ENCODE results near the gene CCDC102A. TPM values are rescaled to one million over a fixed set of nuclear protein-coding genes. Genes with fewer than 3 reads are reported as not detected.
A peak's percentile ranks its signal among the peaks of the same experiment; 100 is the strongest.
"Not testable (repeated sequence)": the region's sequence is repeated elsewhere in the genome, so short reads cannot be mapped to it uniquely, and the experiment has no call there.

CCDC102A gene
- 12.2 TPM for polyA plus RNA-seq (ENCODE audit: insufficient read length)

DNA sequence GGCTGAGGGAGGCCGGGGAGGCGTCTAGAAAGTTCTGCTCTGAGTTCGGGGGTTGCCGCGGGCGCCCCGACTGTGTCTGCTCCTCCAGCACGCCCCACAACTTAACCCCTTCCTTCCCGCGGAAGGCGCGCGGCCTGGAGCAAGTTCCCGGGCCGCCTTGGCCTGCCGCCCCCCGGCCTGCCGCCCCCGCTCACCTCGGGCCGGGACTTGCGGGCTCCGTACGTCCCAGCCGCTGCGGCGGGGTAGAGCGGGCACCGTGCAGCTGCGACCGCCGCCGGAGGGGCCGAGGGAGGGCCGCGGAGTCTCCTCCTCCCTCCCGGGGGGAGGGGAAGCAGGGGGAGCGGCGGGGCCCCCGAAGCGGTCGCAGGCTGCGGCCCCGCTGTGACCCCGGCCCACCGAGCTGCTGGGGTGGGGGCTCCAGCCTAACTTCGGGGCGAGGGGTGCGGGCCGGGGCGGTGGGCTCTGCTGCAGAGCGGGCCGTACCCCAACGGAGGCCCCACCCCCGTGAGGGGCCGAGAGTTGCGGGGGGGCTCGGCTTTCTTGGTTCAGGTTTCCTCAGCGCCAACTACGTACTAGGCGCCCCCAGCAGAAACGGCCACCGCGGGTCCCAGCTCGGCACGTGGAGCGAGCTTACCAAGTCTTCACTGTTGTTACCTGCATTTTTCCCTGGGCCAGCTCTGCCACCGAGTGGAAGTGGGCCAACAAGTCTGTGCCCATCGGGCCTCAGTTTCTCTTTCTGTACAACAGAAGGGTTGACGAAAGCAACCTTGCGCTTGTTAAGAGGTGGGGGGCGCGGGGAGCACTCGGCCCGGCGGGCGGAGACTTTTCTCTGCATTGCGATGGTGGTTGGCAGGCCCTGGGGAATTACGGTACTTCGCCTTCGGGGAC is at the start of gene CCDC102A:
CCDC102A (minus strand) TSS at position 266 of the 888 bp plus-strand sequence. CDS start 7,394 bp downstream, outside the sequence.
- no peak for DNase-seq (ENCODE audit: low read depth)

DNA sequence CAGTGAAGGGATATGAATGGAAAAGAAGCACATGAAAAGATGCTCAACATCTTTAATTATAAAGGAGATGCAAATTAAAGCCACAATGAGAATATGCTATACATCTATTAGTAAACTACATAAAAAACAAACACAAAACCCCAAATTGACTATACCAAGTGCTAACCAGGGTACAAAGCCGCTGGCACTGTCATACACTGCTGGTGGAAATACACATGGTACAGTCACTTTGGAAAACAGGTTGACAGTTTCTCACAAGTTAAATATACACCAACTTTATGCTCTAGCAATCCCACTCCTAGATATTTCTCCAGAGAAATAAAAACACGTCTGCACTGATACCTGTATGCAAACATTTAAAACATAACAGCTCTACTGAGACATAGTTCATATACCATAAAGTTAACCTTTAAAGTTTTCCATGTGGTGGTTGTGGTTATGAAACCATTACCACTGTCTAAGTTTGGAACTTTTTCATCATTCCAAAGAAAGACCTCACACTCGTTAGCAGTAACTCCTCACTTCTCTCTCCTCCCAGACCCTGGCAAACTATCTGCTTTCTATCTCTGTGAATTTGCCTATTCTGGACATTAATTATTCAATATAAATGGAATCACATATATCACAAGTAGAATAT is 48.8 kb upstream of the CCDC102A start:
- no peak for DNase-seq (ENCODE audit: low read depth)

DNA sequence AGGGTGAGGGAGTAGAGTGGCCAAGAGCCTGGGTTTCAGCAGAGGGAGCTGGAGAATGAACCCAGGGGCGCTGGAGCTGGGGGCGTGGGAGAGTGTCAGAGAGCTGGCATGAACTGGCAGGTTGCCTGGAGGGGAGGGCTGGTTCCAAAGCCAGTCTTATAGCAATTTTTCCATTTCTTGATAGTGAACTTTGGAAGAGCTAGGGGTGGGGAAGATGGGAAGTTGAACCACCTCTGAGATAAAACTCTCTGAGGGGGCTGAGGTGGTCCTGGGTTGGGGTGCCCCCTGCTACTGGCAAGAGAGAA is 42.9 kb upstream of the CCDC102A start:
- DNase-seq (ENCODE audit: low read depth), result no peak

DNA sequence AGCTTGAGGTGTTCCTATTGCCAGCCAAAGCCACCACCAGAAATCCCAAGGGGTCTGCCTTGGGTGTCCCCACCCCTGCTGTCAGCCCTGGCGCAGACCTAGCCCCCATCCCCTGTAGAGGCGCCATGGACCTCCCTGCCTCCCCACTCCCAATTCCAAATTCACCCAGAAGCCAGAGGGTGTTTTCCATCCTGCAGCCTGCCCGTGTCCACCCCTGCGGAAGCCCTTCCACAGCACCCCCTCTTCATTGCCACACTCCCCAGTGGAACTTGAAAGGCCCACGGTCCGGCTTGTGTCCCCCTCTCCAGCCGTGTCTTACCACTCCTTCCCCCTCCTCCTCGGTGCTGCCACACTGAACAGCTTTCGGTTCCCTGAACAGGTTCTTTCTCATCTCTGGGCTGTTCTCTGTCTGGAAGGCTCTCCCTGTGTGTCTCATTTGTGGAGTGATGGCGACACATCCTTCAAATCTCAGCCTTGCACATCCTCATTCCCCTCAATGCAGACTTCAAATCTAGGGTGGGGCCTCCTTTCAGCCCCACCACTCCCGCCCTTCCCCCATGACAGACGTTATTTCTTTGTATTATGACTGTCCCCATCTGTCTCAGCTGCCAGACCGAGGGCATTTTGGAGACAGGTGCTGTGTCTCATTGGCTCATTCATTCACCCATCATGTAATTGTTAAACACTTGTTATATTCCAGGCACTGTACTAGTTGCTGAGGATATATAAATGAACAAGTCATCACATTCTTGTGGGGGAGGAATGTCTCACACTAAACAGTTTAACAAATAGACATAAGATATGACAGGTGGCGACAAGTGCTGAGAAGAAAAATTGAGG is 42.4 kb upstream of the CCDC102A start:
- no peak for DNase-seq (ENCODE audit: low read depth)

DNA sequence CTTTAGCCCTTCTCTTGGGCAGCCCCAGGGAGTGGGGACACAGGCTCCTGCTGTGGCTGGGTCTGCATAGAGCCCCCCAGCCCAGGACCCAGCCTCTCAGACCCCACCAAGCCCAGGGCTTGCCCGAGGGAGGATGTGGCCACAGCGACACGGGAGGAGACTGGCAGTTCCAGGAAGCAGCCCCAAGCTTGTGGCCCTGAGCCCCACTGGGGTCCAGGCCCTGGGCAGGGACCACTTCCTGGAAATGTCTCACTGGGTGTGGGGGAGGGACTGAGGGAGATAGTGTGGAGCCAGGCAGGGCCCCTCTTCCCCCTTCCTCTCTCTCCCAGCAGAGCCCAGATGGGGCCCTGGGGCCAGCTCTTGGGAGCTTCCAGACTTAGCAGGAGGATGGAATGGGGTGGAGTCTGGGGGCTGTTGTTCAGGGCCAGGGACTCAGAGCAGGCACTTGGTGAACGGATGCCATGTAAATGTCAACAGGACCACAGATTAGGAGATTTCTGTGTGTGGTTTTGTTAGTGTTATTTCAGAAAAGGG is 41.4 kb upstream of the CCDC102A start:
- DNase-seq (ENCODE audit: low read depth), result no peak

DNA sequence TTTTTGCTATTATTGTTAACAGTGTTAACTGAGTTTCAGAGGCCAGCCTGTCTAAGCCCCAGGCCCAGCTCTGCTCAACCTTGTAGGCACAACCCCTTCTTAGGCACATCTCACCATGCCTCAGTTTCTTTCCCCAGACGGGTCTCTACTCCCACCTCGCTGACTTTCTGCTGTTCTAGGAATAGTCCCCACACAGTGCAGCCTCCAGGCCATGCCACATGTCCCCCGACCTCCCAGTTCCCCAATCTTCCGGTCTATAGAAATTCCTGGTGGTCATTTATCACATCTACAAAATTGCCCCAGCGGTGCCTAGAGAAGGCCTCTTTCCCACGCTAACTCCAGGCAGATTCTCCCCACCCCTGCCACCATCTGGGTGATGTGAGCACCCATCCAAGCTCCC is 40.8 kb upstream of the CCDC102A start:
- no peak for DNase-seq (ENCODE audit: low read depth)

DNA sequence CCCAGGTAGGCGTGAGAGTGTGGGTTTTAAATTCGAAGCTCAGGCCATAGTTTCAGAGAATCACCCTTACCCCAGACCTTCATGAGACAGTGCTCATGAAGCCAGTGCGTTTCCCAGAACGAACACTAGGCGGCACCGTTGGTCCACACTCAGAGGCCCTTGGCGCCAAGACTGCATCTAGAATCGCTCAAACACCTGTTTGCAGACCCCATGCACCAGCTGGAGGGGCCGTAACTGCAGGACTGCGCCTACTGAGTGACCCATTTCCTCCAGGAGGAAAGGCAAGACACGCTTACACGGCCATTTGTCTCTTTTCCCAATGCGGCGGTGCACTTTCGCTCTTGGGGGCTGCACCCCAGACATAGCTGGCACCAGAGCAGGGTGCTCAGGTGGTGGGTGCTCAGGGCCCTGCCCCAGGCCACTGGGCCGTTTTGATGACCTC is 40.1 kb upstream of the CCDC102A start:
- peak; percentile 28 for DNase-seq (ENCODE audit: low read depth)

DNA sequence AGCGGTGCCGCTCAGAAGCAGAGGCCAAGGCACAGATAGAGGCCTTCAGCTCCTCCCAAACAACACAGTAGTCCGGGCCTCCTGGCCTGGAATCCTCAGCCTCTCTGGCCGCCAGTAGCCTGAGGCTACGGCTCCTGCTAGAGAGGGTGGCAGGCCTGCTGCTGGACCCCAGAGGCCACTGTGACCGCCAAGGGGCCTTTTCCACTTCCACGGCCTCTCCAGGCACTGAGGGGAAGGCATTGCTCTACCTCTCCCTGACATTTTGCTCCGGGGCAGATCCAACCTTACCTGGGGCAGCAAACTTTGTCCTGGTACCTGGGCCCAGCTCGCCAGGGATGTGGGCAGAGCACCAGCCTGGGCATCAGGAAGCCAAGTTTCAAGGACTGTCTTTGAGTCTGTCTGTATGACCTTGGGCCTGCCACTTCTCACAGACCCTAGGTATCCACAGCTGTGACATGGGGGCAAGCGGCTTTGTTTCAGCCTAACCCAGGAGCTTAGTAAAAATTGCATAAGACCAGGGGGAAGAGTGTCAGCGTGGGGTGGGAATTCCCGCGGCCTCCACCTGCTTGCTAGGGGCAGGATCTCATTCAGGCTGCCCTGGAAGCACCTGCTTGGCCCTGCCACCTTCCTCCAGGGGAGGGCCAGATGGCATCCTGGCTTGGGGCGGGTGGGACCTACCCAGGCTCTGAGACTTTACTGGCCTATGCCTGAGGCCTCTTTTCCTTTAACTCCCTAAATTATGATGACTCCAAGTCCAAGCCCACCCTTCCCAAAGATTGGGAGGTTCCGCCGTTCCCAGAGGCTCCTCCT is 39.3 kb upstream of the CCDC102A start:
- DNase-seq (ENCODE audit: low read depth), result no peak

DNA sequence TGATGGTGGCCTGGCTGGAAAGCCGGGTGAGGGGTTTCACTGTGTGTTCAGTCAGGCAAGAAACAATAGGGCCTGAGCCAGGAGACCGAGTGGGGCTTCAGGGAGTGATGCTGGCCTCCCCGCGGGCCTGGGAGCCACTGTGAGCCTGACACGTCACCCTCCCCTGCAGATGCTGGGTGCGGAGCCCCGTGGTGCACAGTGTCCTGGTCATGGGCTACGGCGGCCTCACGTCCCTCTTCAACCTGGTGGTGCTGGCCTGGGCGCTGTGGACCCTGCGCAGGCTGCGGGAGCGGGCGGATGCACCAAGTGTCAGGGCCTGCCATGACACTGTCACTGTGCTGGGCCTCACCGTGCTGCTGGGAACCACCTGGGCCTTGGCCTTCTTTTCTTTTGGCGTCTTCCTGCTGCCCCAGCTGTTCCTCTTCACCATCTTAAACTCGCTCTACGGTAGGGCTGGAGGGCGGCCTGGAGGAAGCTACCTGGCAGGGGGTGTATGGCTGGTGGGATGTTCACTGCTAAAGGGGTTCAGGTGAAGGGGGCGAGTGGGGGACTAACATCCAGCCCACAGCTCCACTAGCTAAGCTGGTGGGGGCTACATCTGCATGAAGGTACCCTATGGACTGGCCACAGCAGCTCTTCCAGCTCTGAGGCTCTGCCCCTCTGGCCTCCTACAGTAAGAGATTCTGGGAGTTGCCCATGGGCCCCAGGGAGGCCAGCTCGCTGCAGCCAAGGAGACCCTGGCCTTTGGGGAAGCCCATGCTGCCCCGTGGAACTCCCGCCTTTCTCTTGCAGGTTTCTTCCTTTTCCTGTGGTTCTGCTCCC is 38.5 kb upstream of the CCDC102A start:
- no peak for DNase-seq (ENCODE audit: low read depth)

DNA sequence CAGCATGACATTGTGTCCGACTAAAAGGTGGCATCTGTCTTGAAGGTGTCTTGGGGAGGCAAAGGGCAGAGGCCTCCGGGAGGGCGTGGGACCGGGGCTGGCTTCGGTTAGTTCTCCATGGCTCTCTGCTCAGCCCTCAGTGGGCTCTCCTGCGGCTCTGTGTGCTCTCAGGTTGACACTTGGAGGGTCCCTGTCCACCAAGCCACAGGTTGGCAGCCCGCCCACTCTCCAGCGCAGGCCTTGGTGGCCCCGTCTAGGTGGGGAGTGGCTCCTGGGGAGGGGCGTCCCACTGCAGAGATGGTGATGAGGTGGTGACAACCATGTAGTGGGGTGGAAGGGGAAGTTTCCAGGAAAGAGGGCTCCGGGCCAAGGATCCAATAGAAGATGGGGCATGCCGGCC is 37.7 kb upstream of the CCDC102A start:
- no peak for DNase-seq (ENCODE audit: low read depth)

DNA sequence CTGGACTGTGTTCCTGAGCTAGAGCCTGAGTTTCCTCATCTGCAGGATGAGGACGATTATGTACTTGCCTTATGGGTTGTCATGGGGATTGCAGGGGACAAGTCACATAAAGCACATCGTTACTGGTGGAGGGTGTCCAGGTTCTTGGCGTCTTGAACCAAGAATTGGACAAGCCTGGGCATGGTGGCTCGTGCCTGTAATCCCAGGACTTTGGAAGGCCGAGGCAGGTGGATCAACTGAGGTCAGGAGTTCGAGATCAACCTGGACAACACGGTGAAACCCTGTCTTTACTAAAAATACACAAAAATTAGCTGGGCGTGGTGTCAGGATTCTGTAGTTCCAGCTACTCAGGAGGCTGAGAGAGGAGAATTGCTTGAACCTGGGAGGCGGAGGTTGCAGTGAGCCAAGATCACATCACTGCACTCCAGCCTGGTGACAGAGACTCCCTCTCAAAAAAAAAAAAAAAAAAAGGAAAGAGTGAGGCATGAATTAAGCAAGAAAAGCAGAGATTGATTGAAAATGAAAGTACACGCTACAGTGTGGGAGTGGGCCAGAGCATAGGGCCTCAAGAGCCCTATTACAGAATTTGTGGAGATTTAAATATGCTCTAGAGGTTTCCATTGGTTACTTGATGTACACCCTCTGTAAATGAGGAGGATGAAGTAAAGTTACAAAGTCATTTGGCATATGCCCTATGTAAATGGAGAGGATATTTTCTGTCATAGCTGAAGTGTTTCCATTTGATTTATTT is 36.8 kb upstream of the CCDC102A start:
- no peak for DNase-seq (ENCODE audit: low read depth)

DNA sequence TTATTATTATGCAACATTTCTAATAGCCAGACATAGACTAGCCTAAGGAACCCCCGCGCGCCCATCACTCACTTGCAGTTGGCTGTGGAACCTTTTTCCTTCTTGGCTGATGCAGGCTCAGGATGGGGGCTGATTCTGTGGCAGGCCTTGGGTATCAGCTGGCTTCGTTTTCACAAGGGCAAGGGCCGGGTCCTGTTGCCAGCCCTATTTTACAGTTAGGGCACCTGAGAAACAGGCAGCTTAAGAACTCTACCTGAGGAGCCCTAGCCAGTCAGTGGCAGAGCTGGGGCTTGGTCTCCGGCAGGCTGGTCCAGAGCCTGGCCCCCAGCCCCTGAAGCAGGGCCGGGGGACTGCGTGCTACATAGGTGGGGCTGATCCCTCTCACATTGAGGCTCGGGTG is 34.7 kb upstream of the CCDC102A start:
- DNase-seq (ENCODE audit: low read depth), result no peak

DNA sequence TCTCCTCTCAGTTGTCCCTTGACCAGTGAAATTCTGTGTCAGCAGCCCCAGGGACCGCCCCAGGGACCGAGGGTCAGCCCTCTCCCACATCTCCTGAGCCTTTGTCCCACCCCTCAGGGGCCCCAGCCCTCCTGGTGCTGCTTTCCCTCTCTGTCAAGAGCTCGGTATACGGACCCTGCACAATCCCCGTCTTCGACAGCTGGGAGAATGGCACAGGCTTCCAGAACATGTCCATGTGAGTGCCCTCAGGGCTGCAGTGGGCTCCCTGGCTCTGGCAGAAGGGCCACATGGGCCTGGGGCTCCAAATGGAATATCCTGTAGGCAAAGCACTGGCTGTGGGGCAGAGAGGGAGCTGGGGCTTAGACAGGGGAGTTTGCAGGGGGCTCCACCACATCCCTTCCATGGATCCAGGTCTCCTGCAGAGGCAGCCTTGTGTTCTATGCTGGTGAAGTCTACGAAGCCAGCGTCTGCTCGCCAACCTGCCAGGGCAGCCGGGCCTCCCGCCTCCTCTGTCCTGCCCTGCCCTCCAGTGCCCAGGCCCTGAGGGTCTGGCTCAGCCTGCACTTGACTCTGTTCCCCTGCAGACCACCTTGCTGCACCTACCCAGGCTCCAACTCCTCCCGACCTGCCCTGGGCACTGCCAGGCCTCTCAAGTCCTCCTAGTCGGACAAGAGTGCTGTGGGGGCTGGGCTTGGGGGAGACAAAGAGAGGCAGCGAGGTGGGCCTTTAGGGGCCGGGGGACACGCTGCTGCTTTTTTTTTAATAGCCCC is 34.1 kb upstream of the CCDC102A start:
- no peak for DNase-seq (ENCODE audit: low read depth)

DNA sequence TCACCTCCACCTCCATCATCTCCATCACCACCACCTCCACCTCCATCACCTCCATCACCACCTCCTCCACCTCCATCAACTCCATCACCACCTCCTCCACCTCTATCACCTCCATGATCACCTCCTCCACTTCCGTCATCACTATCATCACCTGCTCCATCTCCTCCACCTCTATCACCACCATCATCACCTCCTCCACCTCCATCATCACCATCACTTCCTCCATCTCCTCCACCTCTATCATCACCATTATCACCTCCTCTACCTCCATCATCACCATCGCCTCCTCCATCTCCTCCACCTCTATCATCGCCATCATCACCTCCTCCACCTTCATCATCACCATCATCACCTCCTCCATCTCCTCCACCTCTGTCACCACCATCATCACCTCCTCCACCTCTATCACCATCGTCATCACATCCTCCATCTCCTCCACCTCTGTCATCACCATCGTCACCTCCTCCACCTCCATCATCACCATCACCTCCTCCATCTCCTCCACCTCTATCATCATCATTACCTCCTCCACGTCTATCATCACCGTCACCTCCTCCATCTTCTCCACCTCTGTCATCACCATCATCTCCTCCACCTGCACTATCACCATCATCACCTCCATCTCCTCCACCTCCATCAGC is 33.1 kb upstream of the CCDC102A start:
- DNase-seq (ENCODE audit: low read depth), result no peak

DNA sequence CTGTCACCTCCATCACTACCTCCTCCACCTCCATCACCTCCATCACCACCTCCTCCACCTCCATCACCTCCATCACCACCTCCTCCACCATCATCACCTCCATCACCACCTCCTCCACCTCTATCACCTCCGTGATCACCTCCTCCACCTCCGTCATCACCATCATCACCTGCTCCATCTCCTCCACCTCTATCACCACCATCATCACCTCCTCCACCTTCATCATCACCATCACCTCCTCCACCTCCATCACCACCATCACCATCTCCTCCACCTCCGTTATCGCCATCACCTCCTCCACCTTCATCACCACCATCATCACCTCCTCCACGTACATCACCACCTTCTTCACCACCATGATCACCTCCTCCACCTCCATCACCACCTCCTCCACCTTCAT is 32.4 kb upstream of the CCDC102A start:
- DNase-seq (ENCODE audit: low read depth), result not testable (repeated sequence)

DNA sequence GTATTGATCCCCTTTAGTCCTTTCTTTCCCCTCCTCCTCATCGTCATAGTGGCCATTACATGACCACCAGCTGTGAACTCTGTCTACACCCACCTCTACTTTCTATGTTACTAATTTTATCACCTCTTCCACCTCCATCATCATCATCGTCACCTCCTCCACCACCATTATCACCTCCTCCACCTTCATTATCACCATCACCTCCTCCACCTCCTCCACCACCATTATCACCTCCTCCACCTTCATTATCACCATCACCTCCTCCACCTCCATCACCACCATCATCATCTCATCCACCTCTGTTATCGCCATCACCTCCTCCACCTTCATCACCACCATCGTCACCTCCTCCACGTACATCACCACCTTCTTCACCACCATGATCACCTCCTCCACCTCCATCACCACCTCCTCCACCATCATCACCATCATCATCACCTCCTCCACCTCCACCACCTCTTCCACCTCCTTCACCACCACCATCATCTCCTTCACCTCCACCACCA is 31.9 kb upstream of the CCDC102A start:
- no peak for DNase-seq (ENCODE audit: low read depth)

DNA sequence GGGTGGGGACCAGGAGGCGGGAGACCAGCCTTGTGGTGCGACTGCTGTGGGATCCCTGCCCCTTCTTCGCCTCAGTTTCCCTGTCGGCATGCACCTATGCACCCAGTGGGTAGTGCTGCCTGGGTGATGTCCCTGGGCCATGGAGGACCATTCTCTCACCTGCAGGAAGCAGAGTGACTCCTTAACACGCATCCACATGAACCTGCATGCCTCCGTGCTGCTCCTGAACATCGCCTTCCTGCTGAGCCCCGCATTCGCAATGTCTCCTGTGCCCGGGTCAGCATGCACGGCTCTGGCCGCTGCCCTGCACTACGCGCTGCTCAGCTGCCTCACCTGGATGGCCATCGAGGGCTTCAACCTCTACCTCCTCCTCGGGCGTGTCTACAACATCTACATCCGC is 31.3 kb upstream of the CCDC102A start:
- no peak for DNase-seq (ENCODE audit: low read depth)

DNA sequence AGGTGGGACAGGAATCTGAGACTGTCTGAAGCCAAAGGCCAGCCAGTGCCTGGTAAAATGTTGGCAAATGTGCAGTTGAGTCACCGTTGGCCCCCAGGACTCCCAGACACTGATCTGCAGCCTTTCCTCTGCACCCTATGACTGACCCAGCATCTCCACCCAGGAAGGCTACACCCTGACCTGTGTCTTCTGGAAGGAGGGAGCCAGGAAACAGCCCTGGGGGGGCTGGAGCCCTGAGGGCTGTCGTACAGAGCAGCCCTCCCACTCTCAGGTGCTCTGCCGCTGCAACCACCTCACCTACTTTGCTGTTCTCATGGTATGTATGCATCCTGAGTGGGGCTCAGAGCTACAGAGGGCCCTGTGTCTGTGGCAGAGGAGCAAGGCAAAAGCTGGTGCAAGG is 30.1 kb upstream of the CCDC102A start:
- DNase-seq (ENCODE audit: low read depth), result no peak
